ENCODE measurements around the gene TRAF7.

The TRAF7 gene

DNA sequence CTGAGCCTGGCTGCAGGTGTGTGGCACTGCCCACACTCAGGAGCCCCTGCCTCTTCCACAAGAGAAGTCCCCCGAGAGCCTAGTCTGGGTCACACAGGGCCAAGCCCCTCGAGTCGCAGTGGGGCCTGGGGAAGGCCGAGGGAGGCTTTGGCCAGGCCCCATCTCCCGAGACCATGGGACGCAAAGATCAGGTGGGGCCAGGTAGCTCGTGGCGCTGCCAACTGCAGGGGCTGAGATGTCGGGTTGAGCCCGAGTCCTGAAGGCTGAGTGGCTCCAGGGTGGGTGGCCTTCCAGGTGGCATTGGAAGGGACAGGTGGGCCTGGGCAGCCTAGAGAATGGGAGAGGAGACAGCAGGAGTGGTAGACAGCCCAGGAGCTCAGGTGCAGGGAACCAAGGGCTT, 6.3 kb downstream of the TRAF7 start:
- no peaks in the 10 kb centered on the region for H3K27me3 Mint-ChIP-seq
- no peak overlapping the region for H3K4me3 Mint-ChIP-seq
- H3K9me3 Mint-ChIP-seq: no peaks in the 10 kb centered on the region
- peaks cover 19% of the 10 kb centered on the region for H3K4me1 Mint-ChIP-seq
- DNase-seq (no peak), ATAC-seq (no peak)
- H3K36me3 Mint-ChIP-seq (ENCODE audit: low read depth): peaks cover 6% of the 10 kb centered on the region
- H3K27ac Mint-ChIP-seq: no peak overlapping the region

GRCh38 chr16:2162676-2163118, 7.1 kb downstream of the TRAF7 start:
- H3K9me3 Mint-ChIP-seq: no peaks in the 10 kb centered on the region
- H3K4me1 Mint-ChIP-seq: peaks cover 12% of the 10 kb centered on the region
- H3K4me3 Mint-ChIP-seq: no peak overlapping the region
- no peak overlapping the region for H3K27ac Mint-ChIP-seq
- no peaks in the 10 kb centered on the region for H3K27me3 Mint-ChIP-seq
- DNase-seq (no peak), ATAC-seq (no peak)
- peaks cover 6% of the 10 kb centered on the region for H3K36me3 Mint-ChIP-seq (ENCODE audit: low read depth)

DNA sequence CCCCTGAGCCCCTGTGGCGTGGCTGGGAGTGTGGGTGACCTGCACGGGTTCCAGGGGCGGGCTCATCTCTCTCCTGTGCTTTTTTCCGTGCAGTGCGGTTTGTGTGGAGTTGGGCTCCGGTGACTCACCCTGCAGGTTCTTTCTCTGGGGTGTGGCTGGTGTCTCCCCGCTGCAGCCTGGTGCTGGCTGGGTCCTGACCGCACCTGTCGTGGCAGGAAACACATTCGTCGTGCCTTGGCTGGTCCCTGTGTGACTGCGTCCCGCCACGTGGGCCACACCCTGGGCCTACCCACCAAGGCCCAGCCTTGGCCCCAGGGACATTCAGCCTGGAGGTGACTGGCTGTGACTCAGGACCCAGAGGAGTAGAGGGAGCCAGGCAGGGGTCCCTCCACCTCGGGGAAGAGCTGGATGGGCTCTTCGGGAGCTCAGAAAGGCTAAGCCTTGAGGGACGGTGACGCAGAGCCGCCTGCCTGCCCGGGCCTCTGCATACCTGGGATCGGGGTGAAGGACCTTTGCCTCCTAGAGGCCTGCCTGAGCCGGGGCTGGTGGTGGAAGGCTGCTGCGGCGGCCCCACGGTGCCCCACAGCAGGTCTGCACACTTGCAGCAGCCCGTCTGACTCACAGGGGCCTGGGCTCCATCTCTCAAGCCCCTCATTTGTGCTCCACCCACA, 7.8 kb downstream of the TRAF7 start:
- DNase-seq: no peak
- peak; percentile 23 for ATAC-seq
- peak overlapping the region; percentile 59 for H3K27ac Mint-ChIP-seq
- H3K4me3 Mint-ChIP-seq: no peak overlapping the region
- no peaks in the 10 kb centered on the region for H3K9me3 Mint-ChIP-seq
- peaks cover 8% of the 10 kb centered on the region for H3K4me1 Mint-ChIP-seq
- H3K36me3 Mint-ChIP-seq (ENCODE audit: low read depth): peaks cover 8% of the 10 kb centered on the region
- no peaks in the 10 kb centered on the region for H3K27me3 Mint-ChIP-seq

GRCh38 chr16:2165861-2166260, 10.3 kb downstream of the TRAF7 start:
- peaks cover 9% of the 10 kb centered on the region for H3K36me3 Mint-ChIP-seq (ENCODE audit: low read depth)
- peaks cover 3% of the 10 kb centered on the region for H3K4me1 Mint-ChIP-seq
- no peak for ATAC-seq
- H3K4me3 Mint-ChIP-seq: no peak overlapping the region
- no peak overlapping the region for H3K27ac Mint-ChIP-seq
- no peak for DNase-seq
- H3K27me3 Mint-ChIP-seq: no peaks in the 10 kb centered on the region
- no peaks in the 10 kb centered on the region for H3K9me3 Mint-ChIP-seq

- no peaks in the 10 kb centered on the region for H3K9me3 Mint-ChIP-seq
- H3K4me1 Mint-ChIP-seq: peaks cover 3% of the 10 kb centered on the region
- no peak for ATAC-seq
- H3K27ac Mint-ChIP-seq: no peak overlapping the region
- H3K4me3 Mint-ChIP-seq: no peak overlapping the region
- DNase-seq: no peak
- H3K27me3 Mint-ChIP-seq: no peaks in the 10 kb centered on the region
- peaks cover 9% of the 10 kb centered on the region for H3K36me3 Mint-ChIP-seq (ENCODE audit: low read depth)
Measured at GRCh38 chr16:2166263-2167067, 10.9 kb downstream of the TRAF7 start.

GRCh38 chr16:2167068-2167638, 11.6 kb downstream of the TRAF7 start:
- Mint-ChIP-seq H3K27ac (no peak overlapping the region), H3K9me3 (no peaks in the 10 kb centered on the region), H3K36me3 (ENCODE audit: low read depth) (peaks cover 12% of the 10 kb centered on the region), H3K4me3 (no peak overlapping the region), H3K4me1 (peaks cover 3% of the 10 kb centered on the region), H3K27me3 (no peaks in the 10 kb centered on the region)
- DNase-seq (no peak), ATAC-seq (no peak)

DNA sequence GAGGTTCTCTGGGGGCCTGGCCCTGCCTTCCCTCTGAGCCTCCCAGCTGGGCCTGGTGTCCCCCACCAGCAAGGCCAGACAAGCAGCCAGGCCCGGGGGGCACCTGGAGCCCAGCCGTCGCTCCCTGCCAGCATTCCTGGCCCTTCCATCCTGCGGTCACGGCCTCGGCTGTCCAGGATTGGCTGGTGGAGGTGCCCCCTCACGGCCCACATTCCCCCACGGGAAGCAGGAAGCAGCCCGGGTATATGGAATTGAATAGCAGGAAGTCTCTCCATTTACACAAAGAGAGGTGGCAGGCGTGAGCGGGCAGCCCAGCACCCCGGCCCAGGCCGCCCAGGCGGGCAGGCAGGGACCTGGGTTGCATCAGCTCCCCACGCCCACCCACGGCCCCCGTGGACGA, 14.5 kb downstream of the TRAF7 start:
- no peaks in the 10 kb centered on the region for H3K9me3 Mint-ChIP-seq
- H3K4me1 Mint-ChIP-seq: no peaks in the 10 kb centered on the region
- H3K27ac Mint-ChIP-seq: no peak overlapping the region
- peaks cover 20% of the 10 kb centered on the region for H3K36me3 Mint-ChIP-seq (ENCODE audit: low read depth)
- DNase-seq (no peak), ATAC-seq (no peak)
- H3K4me3 Mint-ChIP-seq: no peak overlapping the region
- no peaks in the 10 kb centered on the region for H3K27me3 Mint-ChIP-seq

GRCh38 chr16:2170587-2171435, 15.2 kb downstream of the TRAF7 start:
- Mint-ChIP-seq H3K36me3 (ENCODE audit: low read depth) (peaks cover 20% of the 10 kb centered on the region), H3K9me3 (no peaks in the 10 kb centered on the region), H3K27me3 (no peaks in the 10 kb centered on the region), H3K27ac (no peak overlapping the region), H3K4me3 (no peak overlapping the region), H3K4me1 (no peaks in the 10 kb centered on the region)
- no peak for ATAC-seq
- no peak for DNase-seq

- H3K4me3 Mint-ChIP-seq: no peak overlapping the region
- ATAC-seq (no peak), DNase-seq (no peak)
- H3K9me3 Mint-ChIP-seq: no peaks in the 10 kb centered on the region
- no peak overlapping the region for H3K27ac Mint-ChIP-seq
- H3K4me1 Mint-ChIP-seq: no peaks in the 10 kb centered on the region
- H3K36me3 Mint-ChIP-seq (ENCODE audit: low read depth): peaks cover 18% of the 10 kb centered on the region
- no peaks in the 10 kb centered on the region for H3K27me3 Mint-ChIP-seq
Measured at GRCh38 chr16:2171601-2172178, 16.1 kb downstream of the TRAF7 start.

DNA sequence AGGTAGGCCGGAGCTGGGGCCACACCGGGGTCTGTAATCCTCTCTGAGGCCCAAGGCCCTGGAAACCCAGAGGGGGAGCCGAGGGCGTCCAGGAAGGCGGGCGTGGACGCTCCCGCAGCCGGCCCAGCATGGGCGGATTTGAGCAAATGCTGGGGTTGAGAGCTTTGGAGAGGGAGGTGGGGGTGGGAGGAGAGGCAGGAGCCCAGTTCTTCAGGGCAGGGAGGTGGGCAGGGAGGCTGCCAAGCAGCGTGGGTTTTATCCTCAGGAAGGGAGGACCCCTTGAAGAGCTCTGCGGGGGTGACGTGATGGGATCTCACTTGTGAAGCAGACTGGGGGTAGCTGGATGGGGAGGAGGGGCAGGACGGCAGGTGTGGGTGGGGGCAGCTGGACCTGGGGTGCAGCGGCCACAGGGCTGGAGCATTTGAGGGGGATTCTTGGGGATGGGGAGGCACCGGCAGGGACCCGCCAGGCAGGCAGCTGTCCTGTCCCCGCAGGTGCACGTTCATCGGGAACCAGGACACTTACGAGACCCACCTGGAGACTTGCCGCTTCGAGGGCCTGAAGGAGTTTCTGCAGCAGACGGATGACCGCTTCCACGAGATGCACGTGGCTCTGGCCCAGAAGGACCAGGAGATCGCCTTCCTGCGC, 17.2 kb downstream of the TRAF7 start:
- ATAC-seq (no peak), DNase-seq (no peak)
- Mint-ChIP-seq H3K27ac (no peak overlapping the region), H3K9me3 (no peaks in the 10 kb centered on the region), H3K4me3 (no peak overlapping the region), H3K27me3 (no peaks in the 10 kb centered on the region), H3K4me1 (no peaks in the 10 kb centered on the region), H3K36me3 (ENCODE audit: low read depth) (peaks cover 18% of the 10 kb centered on the region)

GRCh38 chr16:2173366-2173765, 17.8 kb downstream of the TRAF7 start:
- DNase-seq (no peak), ATAC-seq (no peak)
- Mint-ChIP-seq H3K27me3 (no peaks in the 10 kb centered on the region), H3K4me3 (no peak overlapping the region), H3K36me3 (ENCODE audit: low read depth) (peaks cover 16% of the 10 kb centered on the region), H3K27ac (no peak overlapping the region), H3K9me3 (no peaks in the 10 kb centered on the region), H3K4me1 (no peaks in the 10 kb centered on the region)

- Mint-ChIP-seq H3K9me3 (no peaks in the 10 kb centered on the region), H3K27ac (no peak overlapping the region), H3K27me3 (no peaks in the 10 kb centered on the region), H3K4me3 (no peak overlapping the region), H3K36me3 (ENCODE audit: low read depth) (peaks cover 16% of the 10 kb centered on the region), H3K4me1 (no peaks in the 10 kb centered on the region)
- DNase-seq (no peak), ATAC-seq (no peak)
Measured at GRCh38 chr16:2173916-2174315, 18.3 kb downstream of the TRAF7 start.

GRCh38 chr16:2174396-2175131, 19.0 kb downstream of the TRAF7 start:
- DNase-seq (no peak), ATAC-seq (no peak)
- H3K9me3 Mint-ChIP-seq: no peaks in the 10 kb centered on the region
- H3K36me3 Mint-ChIP-seq (ENCODE audit: low read depth): peaks cover 16% of the 10 kb centered on the region
- no peak overlapping the region for H3K4me3 Mint-ChIP-seq
- H3K27ac Mint-ChIP-seq: no peak overlapping the region
- no peaks in the 10 kb centered on the region for H3K27me3 Mint-ChIP-seq
- no peaks in the 10 kb centered on the region for H3K4me1 Mint-ChIP-seq
